ES-I3 (cell line): ENCODE measurements around the gene S100A16.

ENCODE experiments used
- H3K36me3 ChIP-seq: 2 replicates; pipeline ENCODE4 v1.6.1; 2013; ENCODE audit warnings: mild to moderate bottlenecking, low read length, control low read depth, moderate library complexity; ENCODE audit not compliant: insufficient read depth
- H3K4me1 ChIP-seq: 2 replicates; pipeline ENCODE4 v1.6.1; 2013; ENCODE audit warnings: mild to moderate bottlenecking, control low read depth, low read length; ENCODE audit not compliant: insufficient read depth
- H3K9ac ChIP-seq: 2 replicates; pipeline ENCODE4 v1.6.1; 2013; ENCODE audit warnings: low read depth, mild to moderate bottlenecking, low read length, moderate library complexity
- H3K9me3 ChIP-seq: 2 replicates; pipeline ENCODE4 v1.6.1; 2013; ENCODE audit warnings: mild to moderate bottlenecking, low read length, moderate library complexity; ENCODE audit not compliant: control insufficient read depth, insufficient read depth

Gene S100A16

GRCh38 chr1:153615406-153615805 lies 2.5 kb upstream of the S100A16 start:
- Histone ChIP-seq H3K9ac (no peak overlapping the region), H3K36me3 (no peaks in the 10 kb centered on the region; the same call in 1 of the 2 replicates), H3K9me3 (no peaks in the 10 kb centered on the region), H3K4me1 (peaks cover 22% of the 10 kb centered on the region; the same call in 1 of the 2 replicates)

- Histone ChIP-seq H3K36me3 (no peaks in the 10 kb centered on the region; the same call in 1 of the 2 replicates), H3K4me1 (peaks cover 27% of the 10 kb centered on the region), H3K9ac (no peak overlapping the region), H3K9me3 (no peaks in the 10 kb centered on the region)
Measured at GRCh38 chr1:153614906-153615305, 2.0 kb upstream of the S100A16 start.

GRCh38 chr1:153614189-153614900 lies 1.4 kb upstream of the S100A16 start:
- H3K36me3 ChIP-seq = no peaks in the 10 kb centered on the region; the same call in 1 of the 2 replicates
- H3K9ac ChIP-seq = no peak overlapping the region
- peaks cover 33% of the 10 kb centered on the region for H3K4me1 ChIP-seq
- no peaks in the 10 kb centered on the region for H3K9me3 ChIP-seq

- peaks cover 34% of the 10 kb centered on the region for H3K4me1 ChIP-seq
- H3K9me3 ChIP-seq = no peaks in the 10 kb centered on the region
- H3K9ac ChIP-seq = 0 out of 2 replicates have a peak overlapping the region, but pooled peaks have one; percentile 58
- no peaks in the 10 kb centered on the region for H3K36me3 ChIP-seq
Measured at GRCh38 chr1:153613406-153613805, 469 bp upstream of the S100A16 start.

- Histone ChIP-seq H3K4me1 (peaks cover 42% of the 10 kb centered on the region), H3K9ac (peak overlapping the region; percentile 58; the same call in 1 of the 2 replicates), H3K9me3 (no peaks in the 10 kb centered on the region), H3K36me3 (no peaks in the 10 kb centered on the region)
Measured at GRCh38 chr1:153612111-153612754, 704 bp downstream of the S100A16 start.

GRCh38 chr1:153611356-153611755 lies 1.6 kb downstream of the S100A16 start:
- Histone ChIP-seq H3K4me1 (peaks cover 39% of the 10 kb centered on the region), H3K9me3 (no peaks in the 10 kb centered on the region), H3K9ac (peak overlapping the region; percentile 58; the same call in 1 of the 2 replicates), H3K36me3 (no peaks in the 10 kb centered on the region)

- H3K9me3 ChIP-seq = no peaks in the 10 kb centered on the region
- no peak overlapping the region for H3K9ac ChIP-seq
Measured at GRCh38 chr1:153610811-153611301, 2.1 kb downstream of the S100A16 start.

GRCh38 chr1:153610334-153610733 lies 2.6 kb downstream of the S100A16 start:
- H3K4me1 ChIP-seq = peaks cover 31% of the 10 kb centered on the region
- H3K9ac ChIP-seq = no peak overlapping the region
- no peaks in the 10 kb centered on the region for H3K36me3 ChIP-seq
- H3K9me3 ChIP-seq = no peaks in the 10 kb centered on the region

More at GRCh38 chr1:153610811-153611301, 2.1 kb downstream of the S100A16 start:
- Histone ChIP-seq H3K36me3 (no peaks in the 10 kb centered on the region), H3K4me1 (peaks cover 35% of the 10 kb centered on the region)

- Histone ChIP-seq H3K9ac (peak overlapping the region; percentile 46; the same call in 1 of the 2 replicates), H3K9me3 (no peaks in the 10 kb centered on the region), H3K4me1 (peaks cover 31% of the 10 kb centered on the region), H3K36me3 (no peaks in the 10 kb centered on the region)
Measured at GRCh38 chr1:153609585-153609907, 3.4 kb downstream of the S100A16 start.

GRCh38 chr1:153608742-153609584 lies 4.0 kb downstream of the S100A16 start:
- H3K9ac ChIP-seq = peak overlapping the region; percentile 46; the same call in 1 of the 2 replicates
- H3K9me3 ChIP-seq = no peaks in the 10 kb centered on the region
- no peaks in the 10 kb centered on the region for H3K36me3 ChIP-seq
- peaks cover 31% of the 10 kb centered on the region for H3K4me1 ChIP-seq

- Histone ChIP-seq H3K36me3 (no peaks in the 10 kb centered on the region), H3K9me3 (no peaks in the 10 kb centered on the region), H3K4me1 (peaks cover 29% of the 10 kb centered on the region), H3K9ac (peak overlapping the region; percentile 46; the same call in 1 of the 2 replicates)
Measured at GRCh38 chr1:153608089-153608682, 4.8 kb downstream of the S100A16 start.

- Histone ChIP-seq H3K9me3 (no peaks in the 10 kb centered on the region), H3K4me1 (peaks cover 27% of the 10 kb centered on the region), H3K9ac (no peak overlapping the region), H3K36me3 (no peaks in the 10 kb centered on the region)
Measured at GRCh38 chr1:153607381-153607780, 5.6 kb downstream of the S100A16 start.

- peaks cover 20% of the 10 kb centered on the region for H3K4me1 ChIP-seq
- no peak overlapping the region for H3K9ac ChIP-seq
Measured at GRCh38 chr1:153606194-153606593, 6.7 kb downstream of the S100A16 start.

GRCh38 chr1:153602749-153603148 lies 10.2 kb downstream of the S100A16 start:
- Histone ChIP-seq H3K4me1 (peaks cover 4% of the 10 kb centered on the region; the same call in 1 of the 2 replicates), H3K9me3 (no peaks in the 10 kb centered on the region), H3K9ac (no peak overlapping the region), H3K36me3 (no peaks in the 10 kb centered on the region)

More at GRCh38 chr1:153606194-153606593, 6.7 kb downstream of the S100A16 start:
- no peaks in the 10 kb centered on the region for H3K9me3 ChIP-seq
- H3K36me3 ChIP-seq = no peaks in the 10 kb centered on the region
